ENCODE results near the gene PPP1R1C. TPM values are rescaled to one million over a fixed set of nuclear protein-coding genes. Genes with fewer than 3 reads are reported as not detected.

Gene PPP1R1C
- total RNA-seq, 2 donors from 2014 or later: 7.3 TPM; not detected in 1

DNA sequence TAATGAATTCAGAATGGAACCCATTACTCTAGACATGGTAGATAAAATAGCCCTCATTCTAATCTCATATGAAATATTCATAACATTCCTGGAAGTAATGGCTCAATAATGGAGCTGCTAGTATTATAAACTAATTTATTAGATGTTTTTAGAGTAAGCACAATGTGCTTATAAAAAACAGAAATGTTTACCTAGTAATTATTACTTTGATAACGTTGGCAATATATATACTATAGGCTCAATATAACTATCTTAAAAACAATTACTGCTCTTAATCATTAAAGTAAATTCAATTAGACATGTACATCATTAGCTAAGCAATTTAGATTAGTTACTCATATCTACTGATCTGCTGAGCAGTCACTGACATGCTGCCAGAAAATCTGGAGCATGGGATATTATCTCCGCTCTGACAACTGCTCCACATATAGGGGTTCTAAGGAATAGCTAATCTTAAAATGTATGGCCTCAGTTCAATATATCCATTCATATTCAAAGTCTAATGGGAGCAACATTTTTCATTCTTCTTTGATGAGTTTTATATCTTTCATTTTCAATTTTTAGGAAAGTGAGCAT is 19.4 kb downstream of the PPP1R1C start:
- ATAC-seq: no peak
- no peaks in the 10 kb centered on the region for H3K27me3 ChIP-seq
- H3K4me3 ChIP-seq: no peak overlapping the region
- TF ChIP-seq, protein P1, sequence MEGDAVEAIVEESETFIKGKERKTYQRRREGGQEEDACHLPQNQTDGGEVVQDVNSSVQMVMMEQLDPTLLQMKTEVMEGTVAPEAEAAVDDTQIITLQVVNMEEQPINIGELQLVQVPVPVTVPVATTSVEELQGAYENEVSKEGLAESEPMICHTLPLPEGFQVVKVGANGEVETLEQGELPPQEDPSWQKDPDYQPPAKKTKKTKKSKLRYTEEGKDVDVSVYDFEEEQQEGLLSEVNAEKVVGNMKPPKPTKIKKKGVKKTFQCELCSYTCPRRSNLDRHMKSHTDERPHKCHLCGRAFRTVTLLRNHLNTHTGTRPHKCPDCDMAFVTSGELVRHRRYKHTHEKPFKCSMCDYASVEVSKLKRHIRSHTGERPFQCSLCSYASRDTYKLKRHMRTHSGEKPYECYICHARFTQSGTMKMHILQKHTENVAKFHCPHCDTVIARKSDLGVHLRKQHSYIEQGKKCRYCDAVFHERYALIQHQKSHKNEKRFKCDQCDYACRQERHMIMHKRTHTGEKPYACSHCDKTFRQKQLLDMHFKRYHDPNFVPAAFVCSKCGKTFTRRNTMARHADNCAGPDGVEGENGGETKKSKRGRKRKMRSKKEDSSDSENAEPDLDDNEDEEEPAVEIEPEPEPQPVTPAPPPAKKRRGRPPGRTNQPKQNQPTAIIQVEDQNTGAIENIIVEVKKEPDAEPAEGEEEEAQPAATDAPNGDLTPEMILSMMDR (IDR thresholded peaks at IDR 0.05): no peak
- TF ChIP-seq POLR2A (IDR thresholded peaks at IDR 0.05): no peak
- 67 to 70% methylated on average over 2 of the region's 2 CpGs for WGBS, 2 donors
- H3K36me3 ChIP-seq (replicated peaks in 1 of 2; ENCODE audit: insufficient read depth in 1 of 2, low read depth in 2 of 2): no peaks in the 10 kb centered on the region
- no peak overlapping the region for H3K27ac ChIP-seq
- no peaks in the 10 kb centered on the region for H3K9me3 ChIP-seq
- DNase-seq: no peak
- intact Hi-C loops (cut with DNase I): no loop called here
- no peaks in the 10 kb centered on the region for H3K4me1 ChIP-seq

GRCh38 chr2:182006595-182007341 is 21.1 kb downstream of the PPP1R1C start:
- DNase-seq (no peak), ATAC-seq (no peak)
- intact Hi-C loops (cut with DNase I): no loop called here
- Histone ChIP-seq H3K36me3 (replicated peaks in 1 of 2; ENCODE audit: insufficient read depth in 1 of 2, low read depth in 2 of 2) (no peaks in the 10 kb centered on the region), H3K27me3 (no peaks in the 10 kb centered on the region), H3K4me3 (no peak overlapping the region), H3K9me3 (peaks cover 0 to 6% (median 0%) of the 10 kb centered on the region in 3 donors), H3K27ac (no peak overlapping the region), H3K4me1 (no peaks in the 10 kb centered on the region)
- no peak for TF ChIP-seq POLR2A (IDR thresholded peaks at IDR 0.05)
- TF ChIP-seq, protein P1 (IDR thresholded peaks at IDR 0.05): no peak
- WGBS, 2 donors: 86 to 91% methylated on average over 4 of the region's 4 CpGs

- Histone ChIP-seq H3K4me1 (no peaks in the 10 kb centered on the region), H3K9me3 (peaks cover 0 to 10% (median 0%) of the 10 kb centered on the region in 3 donors), H3K4me3 (no peak overlapping the region), H3K27me3 (no peaks in the 10 kb centered on the region), H3K36me3 (replicated peaks in 1 of 2; ENCODE audit: insufficient read depth in 1 of 2, low read depth in 2 of 2) (no peaks in the 10 kb centered on the region), H3K27ac (no peak overlapping the region)
- intact Hi-C loops (cut with DNase I): no loop called here
- WGBS, 2 donors: 91 to 93% methylated on average over 5 of the region's 5 CpGs
- ATAC-seq (no peak), DNase-seq (no peak)
- no peak for TF ChIP-seq POLR2A (IDR thresholded peaks at IDR 0.05)
- TF ChIP-seq, protein P1 (IDR thresholded peaks at IDR 0.05): no peak
Measured at GRCh38 chr2:182014284-182014683, 28.6 kb downstream of the PPP1R1C start.

GRCh38 chr2:182015334-182016109 is 29.9 kb downstream of the PPP1R1C start:
- ATAC-seq: no peak
- intact Hi-C loops (cut with DNase I): no loop called here
- 91 to 100% methylated on average over 1 to 5 of the region's 5 CpGs for WGBS, 2 donors

More at GRCh38 chr2:182015334-182016109, 29.9 kb downstream of the PPP1R1C start:
- Histone ChIP-seq H3K27ac (no peak overlapping the region), H3K9me3 (peaks cover 0 to 9% (median 0%) of the 10 kb centered on the region in 3 donors), H3K36me3 (replicated peaks in 1 of 2; ENCODE audit: insufficient read depth in 1 of 2, low read depth in 2 of 2) (no peaks in the 10 kb centered on the region), H3K4me1 (no peaks in the 10 kb centered on the region), H3K4me3 (no peak overlapping the region), H3K27me3 (no peaks in the 10 kb centered on the region)
- TF ChIP-seq, protein P1 (IDR thresholded peaks at IDR 0.05): no peak
- no peak for TF ChIP-seq POLR2A (IDR thresholded peaks at IDR 0.05)
- no peak for DNase-seq
